Stimulated activated CD4-positive, alpha-beta T cell treated with anti-CD3 and anti-CD28 coated beads, TNF-alpha, amount 100 ng/mL, for 1 hour (primary cell): ENCODE data around the gene VCPKMT.
"Not testable (repeated sequence)": the region's sequence is repeated elsewhere in the genome, so short reads cannot be mapped to it uniquely, and the experiment has no call there.

Experiments used
- DNase-seq, 3 donors: peaks; one replicate each; pipeline ENCODE4 v3.0.0-alpha.2; 2020; ENCODE audit warnings: low read depth in 3 of 3, low spot score in 1 of 3

VCPKMT gene

GRCh38 chr14:50092006-50092555, 24.3 kb downstream of the VCPKMT start:
- DNase-seq, result no peak

GRCh38 chr14:50091240-50091913, 25.0 kb downstream of the VCPKMT start:
- DNase-seq, result no peak

- DNase-seq, result no peak
Observed at GRCh38 chr14:50089208-50089607, 27.2 kb downstream of the VCPKMT start.

GRCh38 chr14:50088731-50089130, 27.6 kb downstream of the VCPKMT start:
- DNase-seq, result no peak

- DNase-seq, result no peak
Observed at GRCh38 chr14:50088117-50088515, 28.3 kb downstream of the VCPKMT start.

- no peak for DNase-seq
Observed at GRCh38 chr14:50087341-50088116, 28.8 kb downstream of the VCPKMT start.

GRCh38 chr14:50086321-50086711, 30.1 kb downstream of the VCPKMT start:
- DNase-seq, result no peak

GRCh38 chr14:50085570-50086320, 30.6 kb downstream of the VCPKMT start:
- DNase-seq, result no peak

- no peak for DNase-seq
Observed at GRCh38 chr14:50084666-50085065, 31.7 kb downstream of the VCPKMT start.

GRCh38 chr14:50083467-50084337, 32.7 kb downstream of the VCPKMT start:
- peak in 2 of 3 donors; percentile 22 to 42 for DNase-seq

GRCh38 chr14:50082784-50083466, 33.4 kb downstream of the VCPKMT start:
- peak; percentile 59 to 73 (median 67) for DNase-seq

- peak in 1 of 3 donors; percentile 40 for DNase-seq
Observed at GRCh38 chr14:50082308-50082742, 34.0 kb downstream of the VCPKMT start.

GRCh38 chr14:50079103-50079502, 37.3 kb downstream of the VCPKMT start:
- DNase-seq, result not testable (repeated sequence)

- not testable (repeated sequence) for DNase-seq
Observed at GRCh38 chr14:50073663-50074062, 42.7 kb downstream of the VCPKMT start.

GRCh38 chr14:50072395-50072794, 44.0 kb downstream of the VCPKMT start:
- no peak for DNase-seq

- no peak for DNase-seq
Observed at GRCh38 chr14:50070840-50071548, 45.4 kb downstream of the VCPKMT start.

- no peak for DNase-seq
Observed at GRCh38 chr14:50070230-50070629, 46.1 kb downstream of the VCPKMT start.

- DNase-seq, result no peak
Observed at GRCh38 chr14:50069325-50069724, 47.0 kb downstream of the VCPKMT start.

- no peak for DNase-seq
Observed at GRCh38 chr14:50068496-50068895, 47.9 kb downstream of the VCPKMT start.
